GM10248 (cell line): ENCODE measurements around the gene RASL11B.

Experiments used
- CTCF ChIA-PET: fragments of 300-600 bp; sonication (Branson Sonifier 250); formaldehyde crosslinking; extraction: SDS; loops from one replicate; lab custom pipeline; 2021; ENCODE audit warnings: antibody characterized with exemption; lab: Yijun Ruan, JAX
- POLR2A ChIA-PET: fragments of 350-650 bp; sonication (Branson Sonifier 250); formaldehyde crosslinking; extraction: SDS; loops from one replicate; lab custom pipeline; 2020; ENCODE audit warnings: antibody characterized with exemption; lab: Yijun Ruan, JAX
- DNase-seq: peaks from one replicate; pipeline ENCODE4 v3.0.0; 2012; ENCODE audit errors: extremely low spot score
- TF ChIP-seq, protein P1 (sequence below): IDR thresholded peaks from 2 replicates; pipeline ENCODE4 v1.5.1; 2012; ENCODE audit warnings: mild to moderate bottlenecking, low read depth; ENCODE audit errors: extremely low read depth, missing control alignments, control extremely low read depth

Gene RASL11B

DNA sequence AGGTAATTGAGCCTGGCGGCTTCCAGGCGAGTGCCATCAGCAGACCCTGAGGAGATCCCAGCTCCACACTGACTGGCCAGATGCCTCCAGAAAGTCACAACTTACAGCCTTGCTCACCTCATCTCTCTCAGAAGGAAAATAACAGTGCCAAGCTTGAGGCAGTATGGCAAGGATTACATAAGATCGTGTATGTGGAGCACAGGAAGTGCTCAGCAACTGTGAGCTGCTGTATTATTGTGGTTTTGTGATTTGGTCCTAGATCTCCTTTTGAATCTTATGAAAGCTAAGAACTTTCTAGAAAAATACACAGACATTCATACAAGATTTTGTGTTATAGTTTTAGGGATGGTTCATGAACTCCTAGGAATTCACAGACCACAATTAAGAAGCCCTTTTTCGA, 14.0 kb downstream of the RASL11B start:
- ChIA-PET POLR2A (no interaction called here), CTCF (interaction anchor here (0.8 to 0.9 kb wide), 2 partner anchors 13 to 36 kb away, joined by 3 read pairs; no protein-coding TSS in a partner anchor)
- TF ChIP-seq, protein P1, sequence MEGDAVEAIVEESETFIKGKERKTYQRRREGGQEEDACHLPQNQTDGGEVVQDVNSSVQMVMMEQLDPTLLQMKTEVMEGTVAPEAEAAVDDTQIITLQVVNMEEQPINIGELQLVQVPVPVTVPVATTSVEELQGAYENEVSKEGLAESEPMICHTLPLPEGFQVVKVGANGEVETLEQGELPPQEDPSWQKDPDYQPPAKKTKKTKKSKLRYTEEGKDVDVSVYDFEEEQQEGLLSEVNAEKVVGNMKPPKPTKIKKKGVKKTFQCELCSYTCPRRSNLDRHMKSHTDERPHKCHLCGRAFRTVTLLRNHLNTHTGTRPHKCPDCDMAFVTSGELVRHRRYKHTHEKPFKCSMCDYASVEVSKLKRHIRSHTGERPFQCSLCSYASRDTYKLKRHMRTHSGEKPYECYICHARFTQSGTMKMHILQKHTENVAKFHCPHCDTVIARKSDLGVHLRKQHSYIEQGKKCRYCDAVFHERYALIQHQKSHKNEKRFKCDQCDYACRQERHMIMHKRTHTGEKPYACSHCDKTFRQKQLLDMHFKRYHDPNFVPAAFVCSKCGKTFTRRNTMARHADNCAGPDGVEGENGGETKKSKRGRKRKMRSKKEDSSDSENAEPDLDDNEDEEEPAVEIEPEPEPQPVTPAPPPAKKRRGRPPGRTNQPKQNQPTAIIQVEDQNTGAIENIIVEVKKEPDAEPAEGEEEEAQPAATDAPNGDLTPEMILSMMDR, result no peak
- no peak for DNase-seq

DNA sequence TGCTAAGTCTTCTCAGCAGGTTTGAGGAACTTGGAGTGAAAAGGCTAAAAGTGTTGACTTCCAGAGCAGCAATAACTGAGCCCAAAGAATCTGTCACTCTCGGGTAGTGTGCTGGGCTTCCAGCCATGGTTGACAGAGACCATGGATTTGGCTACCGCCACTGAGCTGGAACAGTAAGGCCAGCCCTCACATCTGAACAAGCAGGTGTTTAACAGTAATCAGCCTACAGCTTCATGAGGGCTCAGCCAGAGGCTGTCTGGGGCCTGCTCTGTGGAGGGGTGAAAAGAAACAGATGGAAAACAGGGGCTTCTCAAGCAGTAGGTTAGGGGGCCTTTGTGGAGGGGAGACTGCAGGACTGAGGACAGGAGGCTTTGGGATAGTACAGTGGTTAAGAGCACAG, 14.9 kb downstream of the RASL11B start:
- TF ChIP-seq, protein P1, result no peak
- ChIA-PET CTCF (no interaction called here), POLR2A (no interaction called here)
- DNase-seq, result no peak

DNA sequence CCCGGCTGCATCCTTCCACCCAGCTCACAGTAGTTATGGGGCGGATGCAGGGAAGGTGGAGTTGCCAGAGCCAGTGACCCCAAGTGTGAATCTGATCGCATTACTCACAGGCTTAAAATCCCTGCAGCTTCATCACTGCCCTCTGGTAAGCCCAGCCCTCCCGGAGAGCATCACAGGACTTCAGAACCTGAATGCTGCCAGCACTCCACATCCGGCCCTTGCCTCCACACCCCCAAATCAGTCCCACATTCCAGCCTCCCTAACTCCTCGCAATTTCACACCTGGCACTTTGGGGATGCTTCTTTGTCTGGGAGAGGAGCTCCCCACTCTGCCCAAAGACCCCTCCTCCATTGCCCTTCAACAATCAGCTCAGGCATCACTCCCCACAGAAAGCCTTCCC, 15.6 kb downstream of the RASL11B start:
- ChIA-PET POLR2A (no interaction called here), CTCF (no interaction called here)
- TF ChIP-seq, protein P1, result no peak
- no peak for DNase-seq

DNA sequence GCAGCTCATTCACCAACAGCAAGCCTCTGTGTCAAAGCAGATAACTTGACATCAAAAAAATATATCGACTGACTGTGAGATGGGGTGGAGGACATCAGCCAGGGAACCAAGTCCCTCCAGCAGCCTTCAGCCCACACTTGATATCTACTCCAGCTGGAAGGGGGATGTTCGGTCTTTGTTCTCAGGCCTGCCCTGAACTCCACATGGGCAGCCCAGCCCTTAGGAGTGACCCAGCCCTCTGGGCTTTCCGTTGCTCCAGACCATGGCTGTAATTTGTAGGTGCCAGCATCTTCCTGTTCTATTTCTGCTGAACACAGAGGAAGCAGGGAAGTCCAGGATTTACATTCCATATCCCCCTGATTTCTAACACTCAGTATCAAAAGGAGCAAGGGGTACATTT, 17.4 kb downstream of the RASL11B start:
- ChIA-PET POLR2A (no interaction called here), CTCF (no interaction called here)
- TF ChIP-seq, protein P1, result no peak
- no peak for DNase-seq

DNA sequence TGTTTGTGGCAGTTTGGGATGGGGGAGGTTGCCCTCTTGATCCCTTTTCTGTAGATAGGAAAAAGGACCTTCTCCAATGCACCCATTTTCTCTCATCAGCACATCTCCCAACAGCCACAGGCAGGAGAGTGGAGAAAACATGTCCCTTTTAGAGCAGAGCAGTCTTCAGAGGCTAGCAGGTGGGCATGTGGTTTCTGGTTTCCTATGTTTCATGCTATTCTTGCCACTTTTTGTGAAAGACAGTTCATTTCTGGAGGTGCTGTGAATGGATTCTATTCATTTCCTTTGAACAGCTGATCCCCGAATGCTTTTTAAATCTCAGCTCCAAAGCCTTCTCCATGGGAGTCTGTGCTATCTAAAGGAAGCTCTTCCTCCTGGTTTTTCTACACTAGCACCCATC, 18.9 kb downstream of the RASL11B start:
- ChIA-PET POLR2A (no interaction called here), CTCF (interaction anchor here (1.5 to 1.8 kb wide), 3 partner anchors 13 to 30 kb away, joined by 4 to 6 read pairs (median 4); no protein-coding TSS in a partner anchor)
- TF ChIP-seq, protein P1, result no peak
- DNase-seq, result no peak

DNA sequence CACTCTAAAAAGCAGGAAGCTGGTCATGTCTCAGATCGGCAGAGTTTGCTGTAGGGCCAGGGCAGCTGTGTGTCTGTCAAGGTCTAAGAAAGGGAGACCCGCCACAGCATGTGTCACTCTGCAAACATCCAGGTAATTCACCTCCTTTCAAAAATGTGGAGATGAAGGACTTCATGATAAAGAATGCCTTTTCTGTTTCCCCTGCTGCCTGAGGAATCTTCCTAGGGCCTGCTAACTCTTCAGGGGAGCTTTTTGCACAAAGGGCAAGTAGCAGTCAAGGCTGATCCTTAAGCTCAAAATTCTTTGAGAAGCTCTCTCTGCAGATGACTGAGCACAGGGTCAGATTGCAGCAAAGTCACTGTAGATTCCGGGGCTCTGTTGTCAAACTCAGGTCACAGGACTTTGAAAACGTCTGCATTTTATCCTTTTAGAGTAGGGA, 21.1 kb downstream of the RASL11B start:
- ChIA-PET POLR2A (no interaction called here), CTCF (interaction anchor here (1.1 to 1.6 kb wide), 3 partner anchors 10 to 45 kb away, joined by 3 to 4 read pairs (median 3); no protein-coding TSS in a partner anchor)
- no peak for DNase-seq
- TF ChIP-seq, protein P1, result no peak
